H1 (cell line): ENCODE results near the gene MRPL40. TPM values are rescaled to one million over a fixed set of nuclear protein-coding genes. Genes with fewer than 3 reads are reported as not detected.

ENCODE experiments used
- CTCF ChIA-PET: fragments of 300-600 bp; sonication (Branson Sonifier 250); formaldehyde crosslinking; loops from one replicate; lab custom pipeline; 2021; ENCODE audit not compliant: partially characterized antibody; lab: Charles Lee
- POLR2A ChIA-PET: fragments of 300-600 bp; sonication (Branson Sonifier 250); formaldehyde crosslinking; loops from one replicate; lab custom pipeline; 2021; ENCODE audit warnings: inconsistent platforms; ENCODE audit not compliant: partially characterized antibody; lab: Charles Lee
- DNase-seq, 2 experiments: peaks; one replicate each; pipeline versions ENCODE4 v3.0.0 to v3.0.0-alpha.2; 2010 to 2022; ENCODE audit warnings: low spot score in 2 of 2, low read depth in 1 of 2, mixed read lengths in 1 of 2
- FAIRE-seq: peaks from 2 replicates; lab custom pipeline; 2011; peaks lifted over from hg19 to GRCh38; lab: Jason Lieb, UNC
- H2AFZ ChIP-seq: 2 replicates; pipeline ENCODE4 v1.8.1; 2012; ENCODE audit warnings: low read length, inconsistent platforms
- H2AK5ac ChIP-seq: 2 replicates; pipeline ENCODE4 v1.6.1; 2013; ENCODE audit warnings: low read depth, low read length
- H2BK120ac ChIP-seq: replicated peaks from 2 replicates; pipeline ENCODE3; 2013; ENCODE audit warnings: low read depth, low read length, inconsistent platforms
- H2BK12ac ChIP-seq: 2 replicates; pipeline ENCODE4 v1.6.1; 2013; ENCODE audit warnings: low read depth, low read length
- H2BK15ac ChIP-seq: 2 replicates; pipeline ENCODE4 v1.6.1; 2013; ENCODE audit warnings: low read length
- H2BK20ac ChIP-seq: 2 replicates; pipeline ENCODE4 v1.6.1; 2013; ENCODE audit warnings: low read length
- H2BK5ac ChIP-seq: 2 replicates; pipeline ENCODE4 v1.6.1; 2013; ENCODE audit warnings: low read depth, low read length
- H3K14ac ChIP-seq: 2 replicates; pipeline ENCODE4 v1.6.1; 2013; ENCODE audit warnings: inconsistent platforms; ENCODE audit not compliant: insufficient read length
- H3K18ac ChIP-seq: 2 replicates; pipeline ENCODE4 v1.6.1; 2013; ENCODE audit warnings: low read length; ENCODE audit errors: extremely low read depth
- H3K23ac ChIP-seq: 2 replicates; pipeline ENCODE4 v1.6.1; 2013; ENCODE audit warnings: inconsistent platforms; ENCODE audit not compliant: insufficient read length
- H3K23me2 ChIP-seq: 2 replicates; pipeline ENCODE4 v1.6.1; 2013; ENCODE audit warnings: low read depth, low read length
- H3K27ac ChIP-seq: 2 replicates; pipeline ENCODE4 v1.6.1; 2011; ENCODE audit warnings: low read depth, low read length, inconsistent platforms
- H3K27me3 ChIP-seq, 4 experiments: replicated peaks in 1 of 4; 1 replicate in 1 of 4; 2 replicates in 3 of 4; pipeline versions ENCODE4 v1.6.1 to v1.8.1; 2011 to 2013; ENCODE audit warnings: low read length in 3 of 4, mild to moderate bottlenecking in 3 of 4, inconsistent platforms in 2 of 4, mixed read lengths in 2 of 4, moderate library complexity in 1 of 4; ENCODE audit not compliant: control insufficient read depth in 3 of 4, insufficient read depth in 3 of 4; ENCODE audit errors: extremely low read depth in 1 of 4
- H3K36me3 ChIP-seq, 4 experiments: 2 replicates each; pipeline versions ENCODE4 v1.6.1 to v1.8.1; 2011 to 2013; ENCODE audit warnings: mild to moderate bottlenecking in 4 of 4, low read length in 3 of 4, moderate library complexity in 2 of 4, control low read depth in 1 of 4, inconsistent platforms in 1 of 4; ENCODE audit not compliant: insufficient read depth in 4 of 4, control insufficient read depth in 2 of 4
- H3K4ac ChIP-seq: replicated peaks from 2 replicates; pipeline ENCODE3; 2013; ENCODE audit warnings: low read length, low read depth, mixed read lengths, inconsistent platforms; ENCODE audit not compliant: insufficient read length
- H3K4me1 ChIP-seq, 4 experiments: replicated peaks in 1 of 4; 1 replicate in 1 of 4; 2 replicates in 3 of 4; pipeline versions ENCODE4 v1.6.1 to v1.8.1; 2011 to 2013; ENCODE audit warnings: low read length in 3 of 4, inconsistent platforms in 2 of 4, mixed read lengths in 1 of 4; ENCODE audit not compliant: insufficient read depth in 4 of 4, control insufficient read depth in 3 of 4
- H3K4me2 ChIP-seq, 2 experiments: 2 replicates each; pipeline versions ENCODE4 v1.6.1 to v1.8.1; 2011 to 2013; ENCODE audit warnings: low read depth in 2 of 2, low read length in 2 of 2, control low read depth in 1 of 2, inconsistent platforms in 1 of 2, mild to moderate bottlenecking in 1 of 2; ENCODE audit not compliant: insufficient read depth in 1 of 2
- H3K4me3 ChIP-seq, 4 experiments: fragments of 200-600, 300-600 bp in 1 of 4; sonication (generic), shearing (Covaris generic), sonication (Bioruptor Twin) in 1 of 4; 2 replicates each; pipeline versions ENCODE4 v1.5.1 to v1.8.1; 2011 to 2016; ENCODE audit warnings: low read length in 4 of 4, low read depth in 3 of 4, control low read depth in 2 of 4, inconsistent platforms in 2 of 4, mild to moderate bottlenecking in 2 of 4, mixed read lengths in 1 of 4, moderate library complexity in 1 of 4; ENCODE audit not compliant: insufficient read depth in 2 of 4; ENCODE audit errors: extremely low read depth in 1 of 4
- H3K56ac ChIP-seq: replicated peaks from 2 replicates; pipeline ENCODE3; 2013; ENCODE audit warnings: low read depth, mild to moderate bottlenecking, mixed read lengths, low read length, inconsistent platforms; ENCODE audit not compliant: insufficient read length
- H3K79me1 ChIP-seq: 2 replicates; pipeline ENCODE4 v1.6.1; 2013; ENCODE audit warnings: low read depth, low read length, control low read depth
- H3K79me2 ChIP-seq, 2 experiments: 2 replicates each; pipeline versions ENCODE4 v1.6.1 to v1.8.1; 2012 to 2013; ENCODE audit warnings: low read length in 2 of 2, mild to moderate bottlenecking in 2 of 2, inconsistent platforms in 1 of 2; ENCODE audit not compliant: insufficient read depth in 2 of 2, control insufficient read depth in 1 of 2
- H3K9ac ChIP-seq, 4 experiments: replicated peaks in 1 of 4; 1 replicate in 1 of 4; 2 replicates in 3 of 4; pipeline versions ENCODE4 v1.6.1 to v1.8.1; 2011 to 2013; ENCODE audit warnings: low read depth in 3 of 4, low read length in 3 of 4, control low read depth in 2 of 4, mild to moderate bottlenecking in 2 of 4, moderate library complexity in 2 of 4, inconsistent platforms in 1 of 4; ENCODE audit errors: extremely low read depth in 1 of 4
- H3K9me3 ChIP-seq, 2 experiments: 2 replicates each; pipeline versions ENCODE4 v1.6.1 to v1.8.1; 2012 to 2013; ENCODE audit warnings: mild to moderate bottlenecking in 2 of 2, moderate library complexity in 2 of 2, control low read depth in 1 of 2, inconsistent platforms in 1 of 2, low read depth in 1 of 2, low read length in 1 of 2, mixed read lengths in 1 of 2; ENCODE audit not compliant: insufficient read depth in 2 of 2
- H4K20me1 ChIP-seq, 2 experiments: replicated peaks in 1 of 2; 2 replicates each; pipeline versions ENCODE3 to v1.8.1; 2011 to 2013; ENCODE audit warnings: inconsistent platforms in 2 of 2, low read length in 2 of 2, mild to moderate bottlenecking in 1 of 2; ENCODE audit not compliant: insufficient read depth in 2 of 2, control insufficient read depth in 1 of 2
- H4K5ac ChIP-seq: 2 replicates; pipeline ENCODE4 v1.6.1; 2013; ENCODE audit warnings: low read length, low read depth, mixed read lengths, inconsistent platforms; ENCODE audit not compliant: insufficient read length
- H4K8ac ChIP-seq: 2 replicates; pipeline ENCODE4 v1.8.0; 2013; ENCODE audit warnings: mild to moderate bottlenecking, moderate library complexity, low read length, inconsistent platforms; ENCODE audit not compliant: insufficient read depth; ENCODE audit errors: extremely low read depth
- H4K91ac ChIP-seq: replicated peaks from 2 replicates; pipeline ENCODE3; 2013; ENCODE audit warnings: low read length, mixed read lengths, inconsistent platforms; ENCODE audit not compliant: insufficient read length
- CEBPB ChIP-seq: IDR thresholded peaks from 2 replicates; pipeline ENCODE4 v1.6.1; 2012; ENCODE audit warnings: low read depth, low read length
- NANOG ChIP-seq: IDR thresholded peaks from 2 replicates; pipeline ENCODE4 v1.6.1; 2011; ENCODE audit warnings: low read length, low read depth, mild to moderate bottlenecking, inconsistent platforms; ENCODE audit not compliant: insufficient read depth, poor library complexity, severe bottlenecking
- NRF1 ChIP-seq: IDR thresholded peaks from 2 replicates; pipeline ENCODE4 v1.6.1; 2011; ENCODE audit warnings: mild to moderate bottlenecking, low read depth, low read length, improper control_type of control experiment
- SUZ12 ChIP-seq: fragments of 200-600 bp; sonication (generic); IDR thresholded peaks from 2 replicates; pipeline ENCODE4 v1.6.1; 2012; ENCODE audit warnings: mild to moderate bottlenecking, inconsistent platforms, low read length, moderate library complexity, mixed read lengths
- WGBS, 2 experiments: shearing (Covaris generic) in 1 of 2; methylation state at CpG; one replicate each; pipeline versions ENCODE4 v1.1.6 to v1.1.7; 2013 to 2015; ENCODE audit warnings: low lambda C conversion rate in 2 of 2, mixed read lengths in 2 of 2, inconsistent platforms in 1 of 2, low coverage in 1 of 2, missing lambda C conversion rate in 1 of 2; ENCODE audit not compliant: insufficient replicate concordance in 2 of 2, insufficient coverage in 1 of 2, insufficient read length in 1 of 2; ENCODE audit errors: extremely low coverage in 1 of 2, missing lambda C conversion rate in 1 of 2; 5-methylcytosine and 5-hydroxymethylcytosine counted together
- polyA plus RNA-seq, 7 experiments: library from polyadenylated mRNA; depleted of rRNA in 3 of 7; stranded (reverse) in 5 of 7; unstranded in 2 of 7; fragments of >200 nt in 5 of 7; fragments of 200-250 nt in 2 of 7; gene quantifications; 1 replicate in 5 of 7; 2 replicates in 1 of 7; 4 replicates in 1 of 7; pipeline versions ENCODE4 v1.2.1 to v1.2.3, GENCODE V29; 2011 to 2013; ENCODE audit warnings: missing spikeins in 2 of 7, mixed read lengths in 2 of 7
- total RNA-seq: library from RNA; stranded (reverse); fragmentation: NEBNext Ultra II Directional; extraction: Animal tissue kit (Norgen Biotek cat#: 25700); gene quantifications from 2 replicates; pipeline ENCODE4 v1.2.1, GENCODE V29; 2021
- TF ChIP-seq, protein P1 (sequence below): IDR thresholded peaks from 2 replicates; pipeline ENCODE4 v1.6.1; 2012; ENCODE audit warnings: low read length, inconsistent platforms
- TF ChIP-seq, protein P2 (sequence below): IDR thresholded peaks from 2 replicates; pipeline ENCODE4 v1.6.1; 2012; ENCODE audit warnings: inconsistent platforms

The MRPL40 gene
- total and polyA plus RNA-seq, 2 of the 8 experiments (the other 6 are each of a cell fraction or from before 2014, with no cell fraction given): 12.4 to 14.5 TPM

DNA sequence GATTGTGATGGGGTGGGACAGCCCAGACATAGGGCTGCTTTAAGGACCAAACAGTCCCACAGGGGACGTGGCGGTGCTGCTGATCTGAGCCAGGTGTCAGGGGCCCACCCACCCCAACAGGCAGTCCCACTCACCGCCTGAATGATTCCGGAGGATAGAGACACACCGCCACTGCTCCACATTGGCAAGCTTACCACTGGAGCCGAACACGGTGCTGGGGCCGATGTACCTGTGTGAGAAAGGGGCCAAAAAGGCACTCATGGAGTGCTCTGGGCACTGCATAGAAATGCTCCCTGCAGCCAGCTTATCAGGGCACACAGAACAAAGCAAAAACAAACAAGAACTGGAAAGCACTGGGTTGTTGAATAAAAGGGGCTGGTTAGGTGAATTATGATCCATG is 26.7 kb upstream of the MRPL40 start:
- 97% methylated on average over 8 of the region's 8 CpGs; no CpG with 5 or more reads in 1 of the 2 experiments for WGBS, 2 experiments
- no peak overlapping the region for H4K5ac ChIP-seq
- CTCF ChIA-PET: interaction anchor here (0.8 to 1.3 kb wide), 3 partner anchors 14 to 49 kb away, joined by 3 read pairs; no protein-coding TSS in a partner anchor

More for the DNA sequence above, 26.7 kb upstream of the MRPL40 start:
- H4K91ac ChIP-seq: no peak overlapping the region
- H3K27me3 ChIP-seq: no peaks in the 10 kb centered on the region
- no peak overlapping the region for H3K18ac ChIP-seq
- no peaks in the 10 kb centered on the region for H3K4me1 ChIP-seq
- H3K56ac ChIP-seq: no peak overlapping the region
- TF ChIP-seq NRF1: no peak
- TF ChIP-seq, protein P1, sequence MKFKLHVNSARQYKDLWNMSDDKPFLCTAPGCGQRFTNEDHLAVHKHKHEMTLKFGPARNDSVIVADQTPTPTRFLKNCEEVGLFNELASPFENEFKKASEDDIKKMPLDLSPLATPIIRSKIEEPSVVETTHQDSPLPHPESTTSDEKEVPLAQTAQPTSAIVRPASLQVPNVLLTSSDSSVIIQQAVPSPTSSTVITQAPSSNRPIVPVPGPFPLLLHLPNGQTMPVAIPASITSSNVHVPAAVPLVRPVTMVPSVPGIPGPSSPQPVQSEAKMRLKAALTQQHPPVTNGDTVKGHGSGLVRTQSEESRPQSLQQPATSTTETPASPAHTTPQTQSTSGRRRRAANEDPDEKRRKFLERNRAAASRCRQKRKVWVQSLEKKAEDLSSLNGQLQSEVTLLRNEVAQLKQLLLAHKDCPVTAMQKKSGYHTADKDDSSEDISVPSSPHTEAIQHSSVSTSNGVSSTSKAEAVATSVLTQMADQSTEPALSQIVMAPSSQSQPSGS: no peak
- TF ChIP-seq, protein P2, sequence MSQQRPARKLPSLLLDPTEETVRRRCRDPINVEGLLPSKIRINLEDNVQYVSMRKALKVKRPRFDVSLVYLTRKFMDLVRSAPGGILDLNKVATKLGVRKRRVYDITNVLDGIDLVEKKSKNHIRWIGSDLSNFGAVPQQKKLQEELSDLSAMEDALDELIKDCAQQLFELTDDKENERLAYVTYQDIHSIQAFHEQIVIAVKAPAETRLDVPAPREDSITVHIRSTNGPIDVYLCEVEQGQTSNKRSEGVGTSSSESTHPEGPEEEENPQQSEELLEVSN: no peak
- no peak for TF ChIP-seq CEBPB
- TF ChIP-seq NANOG: no peak
- no peak for TF ChIP-seq SUZ12
- no peak for DNase-seq
- H3K4me2 ChIP-seq: no peak overlapping the region
- no peak for FAIRE-seq
- H3K23ac ChIP-seq: no peak overlapping the region
- peaks cover 7 to 42% (median 31%) of the 10 kb centered on the region in 4 experiments; a peak in 7 of 8 replicates for H3K36me3 ChIP-seq
- H2AFZ ChIP-seq: no peak overlapping the region
- H2BK15ac ChIP-seq: no peak overlapping the region
- no peak overlapping the region for H2BK12ac ChIP-seq
- H3K79me2 ChIP-seq: peaks cover 0 to 4% of the 10 kb centered on the region in 2 experiments; a peak in 1 of 4 replicates
- H4K8ac ChIP-seq: no peak overlapping the region
- no peak overlapping the region for H3K4ac ChIP-seq
- no peak overlapping the region for H3K9ac ChIP-seq
- no peaks in the 10 kb centered on the region for H3K23me2 ChIP-seq
- no peak overlapping the region for H2BK5ac ChIP-seq
- H3K9me3 ChIP-seq: no peaks in the 10 kb centered on the region
- no peak overlapping the region for H2BK120ac ChIP-seq
- H2BK20ac ChIP-seq: no peak overlapping the region
- H3K4me3 ChIP-seq: no peak overlapping the region
- POLR2A ChIA-PET: interaction anchor here (1.2 to 2.0 kb wide), 4 partner anchors 10 to 42 kb away, joined by 3 to 5 read pairs (median 4); partner anchors contain the start of gene C22orf39
- H3K79me1 ChIP-seq: no peaks in the 10 kb centered on the region; the same call in 1 of the 2 replicates
- no peak overlapping the region for H3K14ac ChIP-seq
- H4K20me1 ChIP-seq: peaks cover 2 to 15% of the 10 kb centered on the region in 2 experiments
- no peak overlapping the region for H2AK5ac ChIP-seq
- H3K27ac ChIP-seq: no peak overlapping the region
